ENCODE results near the gene LNP1. TPM values are rescaled to one million over a fixed set of nuclear protein-coding genes. Genes with fewer than 3 reads are reported as not detected.

Gene LNP1
- total and polyA plus RNA-seq, 9 donors, result 2.4 to 7.9 (median 4.4) TPM

GRCh38 chr3:100456745-100457144 lies 55.4 kb downstream of the LNP1 start:
- 86 to 95% (median 89%) methylated on average over 1 of the region's 1 CpG for WGBS, 3 donors
- Histone ChIP-seq H3K9me3 (no peaks in the 10 kb centered on the region), H3K27ac (no peak overlapping the region), H3K27me3 (no peaks in the 10 kb centered on the region), H3K36me3 (no peaks in the 10 kb centered on the region), H3K4me1 (ENCODE audit: insufficient read depth) (no peaks in the 10 kb centered on the region), H3K4me3 (no peak overlapping the region)
- TF ChIP-seq POLR2A (IDR thresholded peaks at IDR 0.05), result no peak
- no peak for TF ChIP-seq EP300 (IDR thresholded peaks at IDR 0.05)
- no peak for TF ChIP-seq CTCF (IDR thresholded peaks at IDR 0.05)
- intact Hi-C loops (cut with DNase I), result no loop called here
- DNase-seq, result no peak

GRCh38 chr3:100457811-100458210 lies 56.5 kb downstream of the LNP1 start:
- H3K27ac ChIP-seq, result no peak overlapping the region
- 85 to 100% (median 95%) methylated on average over 1 of the region's 1 CpG for WGBS, 3 donors
- no peaks in the 10 kb centered on the region for H3K4me1 ChIP-seq (ENCODE audit: insufficient read depth)
- intact Hi-C loops (cut with DNase I), result no loop called here
- TF ChIP-seq CTCF (IDR thresholded peaks at IDR 0.05), result no peak
- TF ChIP-seq EP300 (IDR thresholded peaks at IDR 0.05), result no peak
- no peak for TF ChIP-seq POLR2A (IDR thresholded peaks at IDR 0.05)
- no peaks in the 10 kb centered on the region for H3K9me3 ChIP-seq
- H3K36me3 ChIP-seq, result no peaks in the 10 kb centered on the region
- H3K4me3 ChIP-seq, result no peak overlapping the region
- no peaks in the 10 kb centered on the region for H3K27me3 ChIP-seq
- DNase-seq, result no peak

GRCh38 chr3:100458814-100459213 lies 57.5 kb downstream of the LNP1 start:
- H3K4me1 ChIP-seq (ENCODE audit: insufficient read depth), result no peaks in the 10 kb centered on the region
- 94 to 100% (median 98%) methylated on average over 1 of the region's 1 CpG for WGBS, 3 donors
- DNase-seq, result no peak
- H3K4me3 ChIP-seq, result no peak overlapping the region
- no peak overlapping the region for H3K27ac ChIP-seq
- H3K9me3 ChIP-seq, result no peaks in the 10 kb centered on the region
- no peaks in the 10 kb centered on the region for H3K27me3 ChIP-seq
- no peak for TF ChIP-seq POLR2A (IDR thresholded peaks at IDR 0.05)
- no peak for TF ChIP-seq CTCF (IDR thresholded peaks at IDR 0.05)
- TF ChIP-seq EP300 (IDR thresholded peaks at IDR 0.05), result no peak
- intact Hi-C loops (cut with DNase I), result no loop called here
- H3K36me3 ChIP-seq, result no peaks in the 10 kb centered on the region

- 0 to 2% (median 1%) methylated on average over 3 of the region's 3 CpGs for whole genome bisulfite sequencing, 3 donors
- no peak for TF ChIP-seq EP300 (IDR thresholded peaks at IDR 0.05)
- peak; percentile 16 to 35 (median 32) for TF ChIP-seq CTCF (IDR thresholded peaks at IDR 0.05)
- H3K4me1 ChIP-seq (ENCODE audit: insufficient read depth), result no peaks in the 10 kb centered on the region
- intact Hi-C loops (cut with DNase I), result loop anchor here in 1 of 4 donors (5.0 kb wide), 1 partner anchor 129 kb away; no protein-coding TSS in a partner anchor
- no peaks in the 10 kb centered on the region for H3K27me3 ChIP-seq
- no peak overlapping the region for H3K27ac ChIP-seq
- peak in 1 of 5 donors; percentile 28 for DNase-seq
- no peaks in the 10 kb centered on the region for H3K9me3 ChIP-seq
- no peaks in the 10 kb centered on the region for H3K36me3 ChIP-seq
- H3K4me3 ChIP-seq, result no peak overlapping the region
Observed at GRCh38 chr3:100463002-100463401, 61.7 kb downstream of the LNP1 start.

Data from ovary (tissue), 9 donors.